HG03139 (cell line): ENCODE measurements around the gene POLR2F.

ENCODE experiments used
- ATAC-seq: cut with Tn5 transposase; IDR thresholded peaks from one replicate; pipeline ENCODE4 v1.9.1; 2021; ENCODE audit not compliant: unreplicated experiment

POLR2F gene

DNA sequence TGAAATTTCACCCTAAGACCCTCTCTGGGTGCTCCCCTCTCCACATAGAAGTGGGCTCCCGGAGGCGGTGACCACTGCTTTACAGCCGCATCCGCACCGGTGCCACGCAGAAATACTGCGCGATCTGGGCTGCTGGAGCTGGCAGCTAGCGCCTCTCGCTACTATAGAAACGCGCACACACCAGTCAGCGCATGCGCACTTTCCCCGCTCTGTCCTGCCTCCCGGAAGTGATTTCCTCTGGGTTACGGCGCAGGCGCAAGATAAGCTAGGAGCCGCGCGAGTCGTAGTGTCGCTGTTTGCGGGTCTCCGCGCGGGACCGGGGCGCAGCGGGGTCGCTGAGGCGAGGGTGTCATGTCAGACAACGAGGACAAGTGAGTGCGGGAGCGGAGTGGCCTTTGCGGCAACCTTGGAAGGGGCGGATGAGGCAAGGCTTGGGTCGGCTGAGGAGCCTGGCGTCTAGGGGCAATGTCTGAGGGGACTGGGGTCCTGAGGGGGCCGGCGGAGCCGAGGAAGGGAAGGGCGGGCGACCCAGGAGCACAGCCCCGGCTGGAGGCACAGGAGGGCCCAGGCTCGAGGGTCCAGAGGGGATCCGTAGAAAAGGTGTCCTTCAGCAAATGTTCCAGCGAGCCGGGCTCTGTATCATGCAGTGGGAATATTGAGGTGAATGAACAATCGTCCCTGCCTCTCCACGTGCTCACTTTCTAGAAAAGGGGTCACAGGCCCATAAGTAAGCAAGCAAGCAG, at the start of gene POLR2F, which contains the start of gene C22orf23:
POLR2F (plus strand) TSS at position 263 of the 743 bp plus-strand sequence; CDS start at position 352, 89 bp downstream.
C22orf23 (minus strand) TSS at position 165 of the 743 bp plus-strand sequence. CDS start 452 bp downstream, outside the sequence.
- peak; percentile 80 for ATAC-seq

DNA sequence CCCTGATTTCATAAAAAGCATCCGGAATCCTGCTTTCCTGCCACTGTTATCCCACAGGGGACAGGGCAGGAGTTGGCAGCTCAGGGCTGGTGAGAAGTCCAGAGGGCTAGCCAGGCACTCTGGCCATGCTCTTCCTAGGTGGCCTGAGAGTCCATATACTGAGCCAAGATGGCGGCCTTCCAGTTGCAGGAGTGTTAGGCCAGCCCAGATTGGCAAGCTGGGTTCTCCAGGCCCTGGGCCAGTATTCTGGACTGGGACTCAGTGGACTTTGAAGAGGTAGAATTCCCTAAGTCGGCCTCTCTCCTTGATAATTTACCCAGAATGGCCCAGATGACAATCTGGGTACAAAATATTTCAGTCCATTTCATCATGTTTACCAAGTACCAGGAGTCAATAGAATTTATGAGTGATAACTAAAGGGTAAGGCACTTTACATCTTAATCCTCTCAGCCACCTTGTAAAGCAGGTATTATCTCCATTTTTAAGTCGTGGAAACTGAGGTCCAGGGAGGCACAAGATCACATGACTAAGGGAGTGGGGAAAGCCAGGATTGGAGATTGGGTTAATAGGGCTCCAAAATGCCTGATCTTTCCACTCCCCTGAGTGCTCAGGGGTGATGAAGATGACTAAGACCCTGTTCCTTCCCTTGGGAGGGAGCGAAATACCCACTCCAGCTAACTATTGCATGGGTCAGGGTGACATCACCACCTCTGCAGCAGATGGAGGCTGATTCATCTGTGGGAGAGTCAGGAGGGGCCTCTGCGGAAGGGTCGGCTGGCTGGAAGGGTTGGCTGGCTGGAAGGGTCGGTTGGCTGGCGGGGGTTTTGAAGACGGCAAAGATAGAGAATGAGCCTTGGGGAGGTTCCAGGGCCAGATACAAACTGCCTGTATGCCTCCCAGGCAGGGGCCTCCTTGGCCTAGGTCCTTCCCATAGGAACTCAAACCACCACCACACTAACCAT, 48.6 kb upstream of the POLR2F start:
- ATAC-seq, result no peak

GRCh38 chr22:37905534-37906363, 47.8 kb upstream of the POLR2F start, which contains the start of gene MICALL1:
Gene MICALL1 (plus strand): TSS chr22:37906297. CDS start chr22:37906423, 126 bp downstream.
- ATAC-seq, result peak; percentile 75

DNA sequence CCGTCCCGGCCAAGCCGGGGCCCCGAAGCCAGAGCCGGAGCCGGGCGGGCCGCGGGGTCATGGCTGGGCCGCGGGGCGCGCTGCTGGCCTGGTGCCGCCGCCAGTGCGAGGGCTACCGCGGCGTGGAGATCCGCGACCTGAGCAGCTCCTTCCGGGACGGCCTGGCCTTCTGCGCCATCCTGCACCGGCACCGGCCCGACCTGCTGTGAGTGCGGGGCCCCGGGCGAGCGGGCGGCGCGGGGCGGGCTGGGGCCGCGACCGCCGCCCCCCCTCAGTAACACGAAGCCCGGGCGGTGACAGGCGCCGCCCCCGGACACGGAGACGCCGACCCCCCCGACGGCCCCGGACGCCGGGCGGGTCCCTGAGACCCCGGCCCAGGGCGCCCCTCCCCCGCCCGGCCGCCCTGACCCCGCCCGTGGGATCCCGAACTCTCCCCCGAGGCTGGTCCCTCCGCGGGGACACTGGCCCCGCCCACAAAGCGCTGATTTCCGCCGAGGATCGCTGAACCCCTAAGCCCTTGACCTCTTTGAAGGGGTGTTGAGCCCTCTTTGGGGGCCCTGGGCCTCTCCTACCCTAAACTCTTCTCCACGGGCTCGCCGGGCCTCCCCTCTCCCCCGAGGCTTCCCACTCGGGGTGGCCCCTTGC, 47.0 kb upstream of the POLR2F start:
- no peak for ATAC-seq

- ATAC-seq, result no peak
Observed at GRCh38 chr22:37907036-37907954, 46.2 kb upstream of the POLR2F start.

DNA sequence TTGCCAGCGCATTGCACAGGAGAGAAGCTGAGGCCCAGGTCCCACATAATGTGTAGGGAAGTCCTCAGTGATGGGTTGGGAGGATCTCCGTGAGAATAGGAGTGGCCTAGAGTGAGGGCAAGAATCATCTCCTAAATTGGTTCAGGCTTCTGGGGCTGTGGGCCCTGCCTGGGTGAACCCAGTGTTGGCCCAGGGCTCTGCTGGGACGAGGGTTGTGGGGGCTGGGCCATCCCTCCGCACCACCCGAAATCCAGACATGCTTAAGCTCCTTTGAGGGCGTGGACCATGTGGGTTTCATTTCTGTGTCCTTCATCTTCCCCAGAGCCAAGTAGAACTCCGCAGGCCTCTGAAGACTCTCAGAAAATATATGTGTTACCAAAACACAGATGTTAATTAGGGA, 43.7 kb upstream of the POLR2F start:
- ATAC-seq, result no peak

DNA sequence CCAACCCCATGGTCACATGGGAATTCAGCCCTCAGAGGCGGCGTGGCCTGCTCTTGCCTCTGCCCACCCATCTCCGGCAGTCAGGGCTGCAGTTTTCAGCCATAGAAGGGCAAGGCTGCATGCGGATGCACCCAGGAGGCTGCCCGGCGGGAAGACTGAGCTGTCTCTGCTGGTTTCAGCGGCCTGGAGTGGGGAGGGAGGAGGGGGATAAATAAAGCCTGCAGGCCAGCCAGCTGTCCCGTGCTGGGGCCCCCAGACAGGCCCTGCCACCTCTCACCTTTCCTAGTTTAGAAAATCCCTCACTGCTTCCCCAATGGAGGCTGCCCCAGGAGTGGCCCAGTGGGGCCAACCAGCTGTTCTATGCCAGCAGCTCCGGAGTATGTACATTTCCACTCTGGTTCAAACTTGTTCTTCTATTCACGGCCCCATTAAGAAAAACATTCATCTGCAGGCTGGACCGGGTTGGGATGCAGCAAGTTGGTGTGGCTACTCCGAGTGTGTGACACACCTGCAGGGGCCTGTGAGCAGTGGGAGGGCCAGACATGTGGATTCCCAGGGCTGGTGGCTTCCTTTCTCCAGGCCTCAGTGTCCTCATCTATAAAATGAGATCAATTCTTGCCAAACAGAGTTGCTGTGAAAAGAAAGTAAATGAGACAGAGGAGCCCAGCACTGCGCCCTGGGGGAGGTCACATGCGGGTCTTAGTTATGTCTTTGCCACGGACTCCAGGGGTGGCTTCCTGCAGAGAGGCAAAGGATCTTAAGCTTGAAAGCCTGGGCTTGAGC, 42.4 kb upstream of the POLR2F start:
- no peak for ATAC-seq

DNA sequence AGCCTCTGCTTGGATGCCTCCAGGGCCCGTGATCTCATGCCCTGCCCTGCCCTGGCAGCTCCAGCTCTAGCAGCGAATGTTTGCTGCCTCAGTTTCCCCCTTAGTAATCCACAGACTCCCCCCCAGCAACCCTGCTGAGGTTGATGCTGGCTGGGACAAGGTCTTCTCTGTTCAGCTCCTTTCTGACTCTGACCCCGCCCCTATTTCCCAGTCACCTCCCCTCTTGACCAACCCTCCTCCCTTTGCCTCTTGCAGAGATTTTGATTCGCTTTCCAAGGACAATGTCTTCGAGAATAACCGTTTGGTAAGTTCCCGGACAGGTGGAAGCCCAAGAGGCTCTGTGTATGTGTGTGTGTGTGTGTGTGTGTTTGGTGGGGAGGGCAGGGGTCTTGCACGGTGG, 41.8 kb upstream of the POLR2F start:
- ATAC-seq, result no peak

- no peak for ATAC-seq
Observed at GRCh38 chr22:37912171-37912570, 41.3 kb upstream of the POLR2F start.

- no peak for ATAC-seq
Observed at GRCh38 chr22:37913233-37913721, 40.2 kb upstream of the POLR2F start.

DNA sequence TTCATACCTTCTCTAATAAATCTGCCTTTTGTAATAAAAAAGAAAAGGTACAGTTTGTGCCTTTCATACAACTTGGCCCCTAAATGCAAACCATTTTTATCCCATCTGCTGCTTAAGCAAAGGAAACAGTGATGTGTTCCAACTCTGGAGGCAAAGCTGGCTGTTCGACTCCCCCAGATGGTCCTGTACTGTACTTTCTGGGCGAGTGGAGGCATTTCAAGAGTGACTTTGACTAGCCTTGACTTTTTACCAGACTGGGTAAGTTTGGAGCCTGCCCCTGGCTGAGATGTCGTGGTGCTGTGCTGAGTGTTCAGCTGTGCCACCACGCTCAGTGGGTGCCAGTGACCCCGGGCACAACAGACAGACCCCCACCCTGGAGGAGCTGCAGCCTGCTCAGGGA, 37.2 kb upstream of the POLR2F start:
- ATAC-seq, result no peak

DNA sequence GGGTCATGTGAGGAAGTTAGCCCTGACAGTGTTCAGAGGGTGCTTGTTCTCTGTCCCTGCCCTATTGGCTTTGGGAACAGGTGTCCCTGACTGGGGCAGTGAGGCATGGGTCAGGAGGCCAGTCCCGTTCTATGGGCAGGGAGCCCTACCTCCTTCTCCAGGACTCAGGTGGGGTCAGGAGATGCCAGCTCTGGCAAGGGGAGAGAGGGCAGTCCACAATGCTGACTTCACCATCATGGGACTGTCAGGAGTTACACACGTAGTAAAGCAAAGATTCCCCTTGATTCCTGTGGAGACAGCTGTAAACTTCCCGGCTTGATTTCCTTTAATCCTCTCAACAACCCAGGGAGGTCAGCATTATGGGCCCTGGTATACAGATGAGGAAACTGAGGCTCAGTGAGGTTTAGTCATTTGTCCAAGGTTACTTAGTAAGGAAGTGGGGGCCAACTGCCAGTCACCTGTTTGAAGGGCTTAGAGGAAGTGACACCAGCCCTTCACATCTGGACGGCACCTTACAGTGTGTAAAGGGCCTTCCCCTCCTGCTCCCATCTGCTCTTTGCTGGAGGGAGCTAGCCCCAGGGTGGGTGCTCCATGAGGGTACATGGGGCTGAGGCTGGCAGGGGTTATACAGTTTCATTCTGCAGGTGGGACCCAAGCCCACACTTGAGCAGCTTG, 35.5 kb upstream of the POLR2F start:
- no peak for ATAC-seq

GRCh38 chr22:37918580-37919270, 34.8 kb upstream of the POLR2F start:
- no peak for ATAC-seq

DNA sequence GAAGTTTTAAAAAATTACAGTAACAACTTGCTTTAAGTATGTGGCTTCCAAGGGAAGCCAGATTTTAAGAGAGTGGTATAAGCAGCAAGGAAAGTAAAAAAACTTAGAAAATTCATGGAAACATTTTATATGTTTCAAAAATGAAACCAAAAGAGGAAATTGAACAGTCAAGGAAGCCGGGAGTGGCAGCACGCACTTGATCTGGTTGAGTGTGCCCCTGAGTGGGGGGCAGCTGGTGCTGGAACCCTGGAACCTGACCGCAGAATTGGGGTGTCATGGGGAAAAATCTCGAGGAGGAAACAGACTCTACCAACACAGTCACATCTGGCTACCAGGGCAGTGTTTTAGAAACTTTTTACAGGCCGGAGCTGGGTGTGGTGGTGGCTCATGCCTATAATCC, 33.4 kb upstream of the POLR2F start:
- ATAC-seq, result no peak

DNA sequence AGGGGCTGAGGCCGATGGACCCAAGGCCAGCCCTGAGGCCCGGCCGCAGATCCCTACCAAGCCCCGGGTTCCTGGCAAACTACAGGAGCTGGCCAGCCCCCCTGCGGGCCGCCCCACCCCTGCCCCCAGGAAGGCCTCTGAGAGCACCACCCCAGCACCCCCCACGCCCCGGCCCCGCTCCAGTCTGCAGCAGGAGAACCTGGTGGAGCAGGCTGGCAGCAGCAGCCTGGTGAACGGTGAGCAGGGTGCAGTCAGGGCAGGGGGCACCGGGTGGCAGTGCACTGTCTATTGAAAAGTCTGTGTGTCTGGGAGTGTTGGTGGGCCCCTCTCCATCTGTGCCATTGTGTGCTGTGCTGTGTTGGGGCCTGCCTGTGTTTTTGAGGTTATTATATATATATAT, 31.3 kb upstream of the POLR2F start:
- ATAC-seq, result no peak

- no peak for ATAC-seq
Observed at GRCh38 chr22:37923927-37924326, 29.6 kb upstream of the POLR2F start.

- ATAC-seq, result no peak
Observed at GRCh38 chr22:37924386-37925065, 29.0 kb upstream of the POLR2F start.
